Measurements from ENCODE around the gene SLC6A17. TPM values are rescaled to one million over a fixed set of nuclear protein-coding genes. Genes with fewer than 3 reads are reported as not detected.

The SLC6A17 gene
- total RNA-seq, 1 experiment from 2014 or later: 0.17 TPM

DNA sequence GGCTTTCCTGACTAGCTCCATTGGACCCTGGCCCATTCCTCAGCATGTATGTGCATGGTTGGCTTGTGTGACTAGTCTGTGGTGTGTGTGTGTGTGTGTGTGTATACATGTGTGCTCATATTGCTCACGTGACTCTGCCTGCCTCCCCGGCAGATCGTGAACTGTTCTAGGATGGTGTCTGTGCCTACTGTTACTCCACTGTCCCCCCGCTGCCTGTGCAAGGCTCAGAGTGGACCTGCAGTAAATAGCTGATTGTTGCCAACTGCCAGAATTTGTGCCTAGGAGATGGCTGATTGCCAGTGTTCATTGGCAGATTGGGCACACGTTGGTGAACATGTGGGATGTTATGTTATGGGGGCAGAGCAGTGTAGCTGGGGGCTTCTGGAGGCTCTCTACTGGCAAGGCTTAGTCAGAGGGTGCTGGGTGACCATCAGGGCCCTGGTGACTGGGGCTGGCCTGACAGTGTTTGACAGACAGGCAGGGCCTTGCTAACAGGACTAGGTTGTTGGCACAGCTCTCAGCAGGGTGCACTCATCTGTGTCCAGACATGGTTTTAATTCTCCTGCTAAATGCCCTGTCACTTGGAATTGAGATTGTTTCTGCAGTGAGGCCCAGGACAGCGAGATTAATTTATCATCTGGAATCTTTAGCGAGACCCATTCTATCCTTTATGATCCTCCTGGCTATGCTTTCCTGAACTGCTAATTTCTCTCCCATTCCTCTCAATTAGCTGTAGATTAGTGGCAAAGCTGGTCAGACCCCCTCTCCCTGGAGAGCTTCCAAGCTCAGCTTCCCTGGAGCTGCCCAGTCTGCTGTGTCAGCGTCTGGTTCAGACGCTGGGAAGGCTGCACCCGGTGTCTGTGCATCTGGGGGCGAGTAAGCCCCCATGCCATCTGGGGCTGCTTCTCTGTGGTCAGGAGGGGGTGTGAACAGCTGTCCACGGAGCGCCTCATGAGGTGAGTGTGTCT, 20.8 kb downstream of the SLC6A17 start:
- no peak overlapping the region for H3K23ac ChIP-seq (ENCODE audit: insufficient read length, low read depth, low read length)
- TF ChIP-seq, protein P1, sequence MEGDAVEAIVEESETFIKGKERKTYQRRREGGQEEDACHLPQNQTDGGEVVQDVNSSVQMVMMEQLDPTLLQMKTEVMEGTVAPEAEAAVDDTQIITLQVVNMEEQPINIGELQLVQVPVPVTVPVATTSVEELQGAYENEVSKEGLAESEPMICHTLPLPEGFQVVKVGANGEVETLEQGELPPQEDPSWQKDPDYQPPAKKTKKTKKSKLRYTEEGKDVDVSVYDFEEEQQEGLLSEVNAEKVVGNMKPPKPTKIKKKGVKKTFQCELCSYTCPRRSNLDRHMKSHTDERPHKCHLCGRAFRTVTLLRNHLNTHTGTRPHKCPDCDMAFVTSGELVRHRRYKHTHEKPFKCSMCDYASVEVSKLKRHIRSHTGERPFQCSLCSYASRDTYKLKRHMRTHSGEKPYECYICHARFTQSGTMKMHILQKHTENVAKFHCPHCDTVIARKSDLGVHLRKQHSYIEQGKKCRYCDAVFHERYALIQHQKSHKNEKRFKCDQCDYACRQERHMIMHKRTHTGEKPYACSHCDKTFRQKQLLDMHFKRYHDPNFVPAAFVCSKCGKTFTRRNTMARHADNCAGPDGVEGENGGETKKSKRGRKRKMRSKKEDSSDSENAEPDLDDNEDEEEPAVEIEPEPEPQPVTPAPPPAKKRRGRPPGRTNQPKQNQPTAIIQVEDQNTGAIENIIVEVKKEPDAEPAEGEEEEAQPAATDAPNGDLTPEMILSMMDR (conservative IDR thresholded peaks at IDR 0.05): no peak
- Mint-ChIP-seq H3K27me3 (ENCODE audit: low read depth) (peaks cover 2% of the 10 kb centered on the region), H3K9me3 (no peaks in the 10 kb centered on the region), H3K4me1 (peaks cover 11 to 19% of the 10 kb centered on the region in 2 experiments), H3K4me3 (no peak overlapping the region), H3K27ac (no peak overlapping the region; a peak in 2 of 7 replicates), H3K36me3 (ENCODE audit: insufficient read depth in 1 of 3, low read depth in 3 of 3) (no peaks in the 10 kb centered on the region)
- no peak overlapping the region for H4K91ac ChIP-seq (ENCODE audit: insufficient read length, low read depth, low read length)
- H2BK15ac ChIP-seq (ENCODE audit: low read depth, low read length): no peak overlapping the region
- no peaks in the 10 kb centered on the region for H3K4me1 ChIP-seq (ENCODE audit: insufficient read depth, low read length)
- no peak overlapping the region for H2BK12ac ChIP-seq (ENCODE audit: insufficient read length, low read depth, low read length)
- no peaks in the 10 kb centered on the region for H4K20me1 ChIP-seq (ENCODE audit: control insufficient read depth, insufficient read depth, insufficient read length)
- no peak overlapping the region for H2BK120ac ChIP-seq (ENCODE audit: low read depth, low read length, poor library complexity, severe bottlenecking)
- H3K79me2 ChIP-seq (ENCODE audit: insufficient read depth, low read length): no peaks in the 10 kb centered on the region
- no peak overlapping the region; the same call in 1 of the 2 replicates for H3K14ac ChIP-seq (ENCODE audit: insufficient read depth, low read length)
- no peak overlapping the region for H3K56ac ChIP-seq (ENCODE audit: insufficient read length, low read depth, low read length)
- DNase-seq: no peak
- H2AK5ac ChIP-seq (ENCODE audit: insufficient read length, low read length): no peak overlapping the region
- H3K9me3 ChIP-seq (ENCODE audit: control insufficient read depth, low read depth, low read length): no peaks in the 10 kb centered on the region
- no peak overlapping the region for H2AFZ ChIP-seq (ENCODE audit: low read length)
- H4K5ac ChIP-seq (ENCODE audit: insufficient read length, low read depth, low read length): no peak overlapping the region
- no peak overlapping the region for H3K9ac ChIP-seq (ENCODE audit: extremely low read depth, insufficient read length, low read length)
- no peaks in the 10 kb centered on the region for H3K79me1 ChIP-seq (ENCODE audit: insufficient read depth, low read depth, low read length, poor library complexity, severe bottlenecking)
- no peak overlapping the region for H3K4ac ChIP-seq (ENCODE audit: low read depth, low read length)
- H3K27ac ChIP-seq (ENCODE audit: insufficient read length, low read depth, low read length): no peak overlapping the region
- no peaks in the 10 kb centered on the region for H3K23me2 ChIP-seq (ENCODE audit: insufficient read length, low read depth, low read length, poor library complexity, severe bottlenecking)
- no peak overlapping the region for H4K8ac ChIP-seq (replicated peaks; ENCODE audit: insufficient read length, low read depth, low read length)
- H2BK20ac ChIP-seq (ENCODE audit: low read depth, low read length, poor library complexity, severe bottlenecking): no peak overlapping the region
- no peak overlapping the region for H3T11ph ChIP-seq (ENCODE audit: low read length)
- no peak overlapping the region for H2BK5ac ChIP-seq (ENCODE audit: insufficient read length, low read length)
- no peaks in the 10 kb centered on the region for H3K27me3 ChIP-seq (ENCODE audit: insufficient read depth, low read length)
- no CpG with 5 or more reads among the region's 13 CpGs for WGBS (ENCODE audit: extremely low coverage, insufficient read length, low lambda C conversion rate)
- H3K18ac ChIP-seq (ENCODE audit: insufficient read length, low read depth, low read length): no peak overlapping the region
- no peak overlapping the region for H3K4me2 ChIP-seq (ENCODE audit: insufficient read depth, insufficient read length, low read length)

Measured in H9 (cell line).